Upper lobe of left lung (tissue), 6 donors: ENCODE measurements around the gene ATP2B1. TPM values are rescaled to one million over a fixed set of nuclear protein-coding genes. Genes with fewer than 3 reads are reported as not detected.

Source experiments
- ATAC-seq, 2 donors: fragments of 200-7000 bp; cut with Tn5 transposase; one replicate each; pipeline ENCODE4 v1.9.1; 2022; ENCODE audit warnings: mild to moderate bottlenecking in 2 of 2, moderate library complexity in 2 of 2; ENCODE audit not compliant: low FRiP score in 2 of 2
- DNase-seq, 2 donors: peaks; one replicate each; pipeline ENCODE4 v3.0.0-alpha.2; 2019 to 2020
- H3K27ac ChIP-seq, 4 donors: fragments of 200-600 bp; sonication (generic); one replicate each; pipeline ENCODE4 v1.5.1; 2016 to 2019
- H3K27me3 ChIP-seq, 4 donors: fragments of 200-600 bp; sonication (generic); one replicate each; pipeline ENCODE4 v1.5.1; 2017 to 2019
- H3K36me3 ChIP-seq, 4 donors: fragments of 200-600 bp; sonication (generic); one replicate each; pipeline ENCODE4 v1.5.1; 2016 to 2019
- H3K4me1 ChIP-seq, 4 donors: fragments of 200-600 bp; sonication (generic); one replicate each; pipeline ENCODE4 v1.5.1; 2018 to 2019
- H3K4me3 ChIP-seq, 4 donors: fragments of 200-600 bp; sonication (generic); one replicate each; pipeline ENCODE4 v1.5.1; 2017 to 2019; ENCODE audit warnings: mild to moderate bottlenecking in 2 of 4, moderate library complexity in 1 of 4
- H3K9me3 ChIP-seq, 4 donors: fragments of 200-600 bp; sonication (generic); one replicate each; pipeline ENCODE4 v1.5.1; 2018 to 2019
- EP300 ChIP-seq, 4 donors: sonication (generic); formaldehyde crosslinking; IDR thresholded peaks; one replicate each; pipeline ENCODE4 v1.5.1; 2017; ENCODE audit warnings: antibody characterized with exemption in 4 of 4, control low read depth in 2 of 4
- POLR2A ChIP-seq, 4 donors: fragments of 450-650 bp; IDR thresholded peaks; one replicate each; pipeline ENCODE4 v1.5.1; 2016 to 2017; ENCODE audit warnings: antibody characterized with exemption in 4 of 4, mild to moderate bottlenecking in 2 of 4
- POLR2AphosphoS5 ChIP-seq, 2 donors: sonication (generic); formaldehyde crosslinking; IDR thresholded peaks; one replicate each; pipeline ENCODE4 v1.5.1; 2017; ENCODE audit warnings: antibody characterized with exemption in 2 of 2
- WGBS, 2 donors: methylation state at CpG; one replicate each; pipeline ENCODE4 v1.1.5; 2017 to 2018; 5-methylcytosine and 5-hydroxymethylcytosine counted together
- total RNA-seq, 6 donors: library from RNA; depleted of rRNA in 4 of 6; stranded (reverse); fragments of >200 nt in 4 of 6; gene quantifications; one replicate each; pipeline versions ENCODE4 v1.1.0 to v1.2.1, GENCODE V29; 2016 to 2021
- TF ChIP-seq, protein P1 (sequence below), 6 experiments: fragments of 450-650 bp in 4 of 6; fragments of 200-600 bp in 2 of 6; sonication (generic) in 2 of 6; IDR thresholded peaks; one replicate each; pipeline ENCODE4 v1.5.1; 2016 to 2019; ENCODE audit warnings: antibody characterized with exemption in 6 of 6
- donor health status: DM: no; HTN: no; CAD: no; lungs with moderate emphysema.
- donor health status: DM: no; HTN: yes; CAD: no; lungs with severe emphysema.

The ATP2B1 gene
- total RNA-seq, 6 donors from 2014 or later = 15.2 to 50.0 (median 36.3) TPM

DNA sequence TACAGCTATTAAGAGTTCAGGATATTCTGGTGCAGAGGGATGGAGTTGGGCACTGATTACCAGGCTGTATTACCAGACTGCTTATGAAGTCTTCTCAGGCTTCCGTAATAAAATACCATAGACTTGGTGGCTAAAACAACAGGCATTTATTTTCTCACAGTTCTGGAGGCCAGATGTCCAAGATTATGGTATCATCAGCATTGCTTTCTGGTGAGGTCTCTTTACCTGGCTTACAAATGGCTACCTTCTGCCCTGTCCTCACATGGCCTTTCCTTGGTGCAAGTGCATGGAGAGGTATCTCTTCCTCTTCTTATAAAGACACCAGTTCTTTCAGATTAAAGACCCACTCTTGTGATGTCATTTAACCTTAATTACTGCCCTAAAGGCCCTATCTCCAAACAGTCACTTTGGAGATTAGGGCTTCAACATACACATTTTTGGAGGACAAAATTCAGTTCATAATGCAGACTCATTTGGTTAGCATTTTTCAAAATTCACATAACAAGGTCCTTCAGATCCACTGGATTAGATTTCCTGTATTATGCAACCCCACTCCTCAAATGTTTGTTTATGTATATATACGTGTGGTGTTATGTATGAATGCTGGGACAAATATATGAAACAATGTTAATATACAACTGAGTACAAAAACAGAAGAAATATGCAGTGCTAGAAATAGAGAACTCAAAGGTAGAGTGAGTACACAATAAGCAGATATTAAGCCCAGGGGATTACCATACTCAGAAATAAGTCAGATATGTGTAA is 9.3 kb upstream of the ATP2B1 start:
- DNase-seq (no peak), ATAC-seq (no peak)
- H3K4me1 ChIP-seq = no peaks in the 10 kb centered on the region
- no peaks in the 10 kb centered on the region for H3K9me3 ChIP-seq
- TF ChIP-seq EP300 (IDR thresholded peaks at IDR 0.05) = no peak
- TF ChIP-seq, protein P1, sequence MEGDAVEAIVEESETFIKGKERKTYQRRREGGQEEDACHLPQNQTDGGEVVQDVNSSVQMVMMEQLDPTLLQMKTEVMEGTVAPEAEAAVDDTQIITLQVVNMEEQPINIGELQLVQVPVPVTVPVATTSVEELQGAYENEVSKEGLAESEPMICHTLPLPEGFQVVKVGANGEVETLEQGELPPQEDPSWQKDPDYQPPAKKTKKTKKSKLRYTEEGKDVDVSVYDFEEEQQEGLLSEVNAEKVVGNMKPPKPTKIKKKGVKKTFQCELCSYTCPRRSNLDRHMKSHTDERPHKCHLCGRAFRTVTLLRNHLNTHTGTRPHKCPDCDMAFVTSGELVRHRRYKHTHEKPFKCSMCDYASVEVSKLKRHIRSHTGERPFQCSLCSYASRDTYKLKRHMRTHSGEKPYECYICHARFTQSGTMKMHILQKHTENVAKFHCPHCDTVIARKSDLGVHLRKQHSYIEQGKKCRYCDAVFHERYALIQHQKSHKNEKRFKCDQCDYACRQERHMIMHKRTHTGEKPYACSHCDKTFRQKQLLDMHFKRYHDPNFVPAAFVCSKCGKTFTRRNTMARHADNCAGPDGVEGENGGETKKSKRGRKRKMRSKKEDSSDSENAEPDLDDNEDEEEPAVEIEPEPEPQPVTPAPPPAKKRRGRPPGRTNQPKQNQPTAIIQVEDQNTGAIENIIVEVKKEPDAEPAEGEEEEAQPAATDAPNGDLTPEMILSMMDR (IDR thresholded peaks at IDR 0.05) = no peak
- TF ChIP-seq POLR2A (IDR thresholded peaks at IDR 0.05) = no peak
- no peak for TF ChIP-seq POLR2AphosphoS5 (IDR thresholded peaks at IDR 0.05)
- WGBS, 2 donors = 79 to 81% methylated on average over 2 of the region's 2 CpGs
- H3K27me3 ChIP-seq = no peaks in the 10 kb centered on the region
- H3K27ac ChIP-seq = no peak overlapping the region
- no peak overlapping the region for H3K4me3 ChIP-seq
- H3K36me3 ChIP-seq = no peaks in the 10 kb centered on the region

DNA sequence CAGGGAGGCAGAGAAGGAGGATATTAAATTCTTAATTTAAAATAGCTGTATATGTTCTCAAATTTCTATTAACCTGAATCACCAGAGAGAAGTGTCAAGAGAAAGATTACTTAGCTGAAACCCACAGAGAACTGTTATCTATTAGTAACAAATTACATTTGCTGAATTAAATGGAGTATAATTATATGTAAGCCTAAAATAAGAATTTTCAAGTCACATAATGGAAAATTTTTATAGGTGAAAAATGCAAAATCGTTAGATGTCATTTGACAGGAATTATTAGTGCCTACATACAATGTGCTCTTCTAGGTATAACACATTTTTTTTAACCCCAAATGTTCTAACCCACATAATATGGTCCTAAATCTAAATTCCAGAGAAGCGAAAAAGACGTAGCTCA is 4.1 kb upstream of the ATP2B1 start:
- Histone ChIP-seq H3K27me3 (no peaks in the 10 kb centered on the region), H3K36me3 (no peaks in the 10 kb centered on the region), H3K27ac (no peak overlapping the region), H3K4me3 (no peak overlapping the region), H3K9me3 (no peaks in the 10 kb centered on the region), H3K4me1 (peaks cover 0 to 11% (median under 1%) of the 10 kb centered on the region in 4 donors)
- TF ChIP-seq POLR2A (IDR thresholded peaks at IDR 0.05) (no peak), EP300 (IDR thresholded peaks at IDR 0.05) (no peak), POLR2AphosphoS5 (IDR thresholded peaks at IDR 0.05) (no peak)
- TF ChIP-seq, protein P1 (IDR thresholded peaks at IDR 0.05) = no peak
- DNase-seq (no peak), ATAC-seq (no peak)
- WGBS, 2 donors = 95 to 96% methylated on average over 3 of the region's 3 CpGs

DNA sequence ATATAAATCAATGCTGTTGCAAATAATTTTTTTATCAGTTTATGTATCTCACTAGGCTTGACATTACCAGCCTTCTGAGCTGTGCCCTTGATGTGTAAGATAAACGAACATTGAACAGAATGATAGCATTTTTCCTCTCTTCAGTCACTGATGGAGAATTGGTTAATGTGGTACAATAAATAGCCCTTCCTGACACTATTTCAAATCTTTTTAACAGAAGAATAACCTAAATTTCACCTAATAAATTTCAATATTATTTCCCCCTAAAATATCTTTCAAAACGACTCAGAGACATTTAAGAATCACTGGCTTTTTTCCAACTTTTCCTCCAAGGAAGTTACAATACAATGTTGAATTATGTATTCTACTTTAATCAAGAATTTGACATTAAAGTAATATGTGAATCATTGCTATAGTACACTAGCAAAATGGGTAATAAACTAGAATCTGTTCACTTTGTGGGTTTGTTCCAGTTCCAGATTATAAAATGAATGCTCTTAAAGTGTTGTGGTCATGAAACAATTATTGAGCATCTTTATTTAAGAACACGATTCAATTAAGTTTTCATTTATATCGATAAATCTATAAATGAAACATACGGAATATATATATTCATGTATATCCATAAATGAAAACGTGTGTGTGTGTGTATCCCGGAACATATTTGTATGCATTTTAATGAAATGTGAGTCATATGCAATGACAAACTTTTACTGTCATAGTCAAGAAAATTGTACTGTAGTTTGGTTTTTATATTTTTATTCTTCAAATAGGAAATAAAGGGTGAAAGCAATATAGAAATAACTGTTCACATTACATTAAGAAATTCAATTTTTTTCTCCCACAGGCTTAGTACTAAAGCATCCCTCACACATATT is 2.5 kb upstream of the ATP2B1 start:
- no peaks in the 10 kb centered on the region for H3K36me3 ChIP-seq
- 74 to 78% methylated on average over 7 of the region's 7 CpGs for WGBS, 2 donors
- no peaks in the 10 kb centered on the region for H3K9me3 ChIP-seq
- peaks cover 3 to 27% (median 10%) of the 10 kb centered on the region in 4 donors for H3K4me1 ChIP-seq
- ATAC-seq (no peak), DNase-seq (no peak)
- H3K27me3 ChIP-seq = no peaks in the 10 kb centered on the region
- H3K27ac ChIP-seq = no peak overlapping the region
- TF ChIP-seq EP300 (IDR thresholded peaks at IDR 0.05) (no peak), POLR2AphosphoS5 (IDR thresholded peaks at IDR 0.05) (no peak), POLR2A (IDR thresholded peaks at IDR 0.05) (no peak)
- TF ChIP-seq, protein P1 (IDR thresholded peaks at IDR 0.05) = no peak
- peak overlapping the region in 1 of 4 donors; percentile 91 for H3K4me3 ChIP-seq

DNA sequence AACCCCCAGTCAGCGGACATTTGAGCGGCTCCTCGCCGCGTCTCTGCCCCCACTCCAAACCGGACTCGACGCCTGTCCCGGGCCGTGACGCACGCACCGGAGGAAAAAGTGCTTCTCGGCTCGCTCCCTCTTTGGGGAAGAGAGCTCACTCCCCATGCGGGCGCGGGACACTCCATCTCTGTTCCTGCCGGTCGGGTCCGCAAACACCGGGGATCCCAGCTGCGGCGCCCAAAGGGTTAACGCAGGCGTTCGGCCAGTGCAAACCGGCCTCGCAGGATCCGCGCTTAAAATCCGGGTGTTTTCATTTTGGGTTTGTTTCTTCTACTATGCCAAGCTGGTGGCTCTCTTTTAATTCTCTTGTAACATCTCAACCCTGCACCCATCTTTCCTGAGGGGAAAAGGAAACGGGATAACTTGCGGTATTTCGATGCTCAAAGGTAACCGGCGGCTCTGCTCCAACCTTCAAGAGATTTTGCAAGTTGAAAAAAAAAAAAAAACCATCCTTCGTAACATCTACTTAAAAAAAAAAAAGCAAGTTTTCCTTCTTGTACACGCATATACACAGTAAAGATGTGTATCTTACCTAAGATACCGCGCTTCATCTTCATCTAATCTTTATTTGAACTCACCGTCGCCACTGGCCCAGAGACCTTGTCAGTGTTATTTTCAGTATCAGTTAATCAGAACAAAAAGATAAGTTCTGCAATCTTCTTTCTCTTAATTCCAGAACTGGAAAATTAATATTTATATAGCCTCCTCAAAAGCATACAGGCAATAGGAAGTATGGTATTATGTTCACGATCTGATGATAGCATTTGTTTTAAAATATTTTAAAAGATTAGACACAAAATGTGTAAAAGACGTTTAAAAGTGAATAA is 1.6 kb upstream of the ATP2B1 start:
- Histone ChIP-seq H3K9me3 (no peaks in the 10 kb centered on the region), H3K4me3 (peak overlapping the region; percentile 72 to 93 (median 90)), H3K36me3 (no peaks in the 10 kb centered on the region), H3K4me1 (peaks cover 3 to 30% (median 10%) of the 10 kb centered on the region in 4 donors), H3K27me3 (no peaks in the 10 kb centered on the region), H3K27ac (peak overlapping the region; percentile 95 to 100 (median 98))
- ATAC-seq = peak; percentile 47 to 53
- peak in 1 of 4 donors; percentile 27 for TF ChIP-seq POLR2A (IDR thresholded peaks at IDR 0.05)
- TF ChIP-seq, protein P1 (IDR thresholded peaks at IDR 0.05) = no peak
- WGBS, 2 donors = 2 to 4% methylated on average over 29 to 30 of the region's 45 CpGs
- DNase-seq = peak in 1 of 2 donors; percentile 52
